Measurements from ENCODE around the gene CNTN6.

The CNTN6 gene

DNA sequence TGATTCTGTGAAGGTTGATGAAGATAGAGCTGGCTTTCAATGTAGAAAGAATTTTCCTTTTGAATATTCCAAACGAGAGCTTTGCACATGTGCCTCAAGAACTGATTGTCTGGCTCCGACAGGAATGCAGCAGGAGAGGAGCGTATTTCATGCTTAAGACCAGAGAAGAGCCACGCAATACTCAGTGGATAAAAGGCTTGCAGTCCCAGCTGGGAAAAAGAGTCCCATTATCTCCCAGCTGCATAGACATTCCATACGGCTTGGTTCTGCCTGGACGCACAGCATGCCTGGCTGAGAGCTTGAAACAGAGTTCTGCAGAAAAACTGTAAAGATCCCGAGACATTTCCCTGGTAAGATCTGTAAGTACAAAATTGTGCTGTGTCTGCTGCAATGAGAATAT is at the start of gene CNTN6:
Gene CNTN6 (plus strand): TSS at position 254 of the 400 bp plus-strand sequence. CDS start 54,985 bp downstream, outside the sequence.
- DNase-seq = no peak

DNA sequence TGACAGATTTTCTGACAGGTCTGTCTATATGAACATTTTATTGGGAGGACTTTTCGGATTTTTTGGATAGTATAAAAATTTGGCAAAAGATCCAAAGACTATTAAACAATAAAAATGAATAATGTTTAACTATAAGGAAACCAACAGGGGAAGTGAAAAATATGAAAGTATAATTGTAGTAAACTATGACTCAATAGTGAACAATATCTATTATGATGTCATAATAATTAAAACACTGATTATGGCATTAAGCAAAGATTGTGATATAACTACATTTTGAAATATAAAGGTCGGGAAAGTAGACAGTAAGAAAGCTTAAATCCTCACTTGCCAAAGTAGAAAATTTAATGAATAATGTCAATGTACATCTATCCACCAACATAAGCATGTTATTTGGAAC is 44.3 kb upstream of the CNTN6 start:
- no peak for DNase-seq

DNA sequence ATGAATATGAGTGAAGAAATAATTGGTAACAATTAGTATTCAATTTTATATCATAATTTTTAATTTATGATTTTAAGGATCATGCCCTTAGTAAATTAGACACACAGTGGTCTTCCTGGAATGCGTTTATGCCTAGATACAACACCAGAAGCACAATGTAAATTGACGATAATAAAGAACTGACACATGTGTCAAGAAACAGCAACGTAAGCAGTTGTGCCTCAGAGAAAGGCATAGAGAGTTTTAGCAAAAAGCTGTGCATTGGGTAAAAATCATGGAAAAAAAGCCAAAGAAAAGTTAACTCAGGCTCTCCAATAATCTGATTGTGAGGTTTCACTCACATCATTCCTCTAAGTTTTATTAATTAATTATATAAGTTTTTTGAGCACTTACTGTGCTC is 37.0 kb upstream of the CNTN6 start:
- DNase-seq = no peak

DNA sequence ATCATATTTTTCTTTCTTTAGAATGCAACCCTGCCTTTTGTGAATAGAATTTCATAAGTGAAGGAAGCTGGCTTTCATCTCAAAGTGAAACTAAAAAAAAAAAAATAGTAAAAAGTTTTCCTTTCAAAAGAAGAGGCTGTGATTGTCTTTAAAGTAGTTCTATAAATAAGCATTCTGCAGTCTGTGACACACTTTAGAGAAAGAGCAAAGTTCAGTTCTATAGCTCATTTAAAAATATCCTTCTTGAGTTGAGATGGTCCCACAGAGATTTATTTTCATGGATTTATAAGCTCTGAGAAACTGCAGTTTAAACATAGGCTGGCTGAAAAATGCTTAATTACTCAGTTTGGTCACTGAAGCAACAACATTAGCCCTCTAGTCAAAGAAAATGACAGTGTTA is 36.1 kb upstream of the CNTN6 start:
- DNase-seq = no peak

DNA sequence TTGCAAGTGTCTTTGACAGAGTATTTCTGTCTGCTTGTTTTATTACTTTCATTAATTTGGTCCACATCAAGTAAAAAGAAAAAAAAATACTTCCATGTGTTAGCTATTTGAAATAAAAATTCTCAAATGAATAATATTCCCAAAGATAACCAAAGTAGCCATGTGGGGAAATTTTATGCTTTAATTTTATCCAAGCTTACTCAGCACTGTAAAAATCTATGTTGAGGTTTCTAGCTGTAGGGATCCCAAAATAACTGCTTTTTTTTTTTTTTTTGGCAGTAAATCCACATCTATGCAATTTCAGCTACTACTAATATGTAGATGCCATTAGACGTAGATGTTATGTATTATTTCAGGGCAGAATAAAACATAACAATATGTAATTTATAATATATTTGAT is 35.4 kb upstream of the CNTN6 start:
- no peak for DNase-seq

DNA sequence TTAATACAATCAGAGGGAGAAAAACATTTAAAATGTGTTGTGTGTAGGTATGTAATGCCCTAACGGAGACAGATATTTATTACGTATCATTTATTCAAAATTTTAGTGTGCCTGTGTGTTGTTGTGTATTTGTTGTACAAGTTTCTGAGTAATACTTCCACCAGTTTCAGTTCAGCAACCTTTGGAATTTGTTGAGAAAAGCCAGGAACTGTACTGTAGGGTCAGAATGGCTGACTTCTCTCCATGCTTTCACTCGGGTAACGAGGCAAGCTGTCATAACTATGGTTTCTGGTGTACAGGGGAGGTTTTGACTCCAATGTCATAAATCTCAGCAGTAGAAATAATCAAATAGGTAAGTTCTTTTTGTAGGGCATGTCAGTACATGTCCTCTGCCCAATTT is 23.8 kb upstream of the CNTN6 start:
- no peak for DNase-seq

DNA sequence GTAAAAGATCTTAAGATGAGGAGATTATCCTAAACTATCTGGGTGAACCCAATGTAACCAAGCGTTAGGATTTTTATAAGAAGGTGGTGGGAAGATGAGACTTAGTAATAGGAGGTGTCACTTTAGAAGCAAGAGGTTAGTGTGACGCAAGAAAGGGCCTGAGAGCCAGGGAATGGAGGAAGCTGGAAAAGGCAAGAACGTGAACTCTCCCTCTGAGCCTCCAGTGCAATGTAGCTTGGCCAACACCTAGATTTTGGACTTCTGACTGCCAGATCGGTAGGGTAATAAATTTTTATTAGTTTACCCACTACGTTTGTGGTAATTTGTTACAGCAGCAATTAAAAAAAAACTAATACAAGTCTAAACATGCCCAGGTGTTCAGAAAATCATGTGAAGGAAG is 20.8 kb upstream of the CNTN6 start:
- DNase-seq = no peak

DNA sequence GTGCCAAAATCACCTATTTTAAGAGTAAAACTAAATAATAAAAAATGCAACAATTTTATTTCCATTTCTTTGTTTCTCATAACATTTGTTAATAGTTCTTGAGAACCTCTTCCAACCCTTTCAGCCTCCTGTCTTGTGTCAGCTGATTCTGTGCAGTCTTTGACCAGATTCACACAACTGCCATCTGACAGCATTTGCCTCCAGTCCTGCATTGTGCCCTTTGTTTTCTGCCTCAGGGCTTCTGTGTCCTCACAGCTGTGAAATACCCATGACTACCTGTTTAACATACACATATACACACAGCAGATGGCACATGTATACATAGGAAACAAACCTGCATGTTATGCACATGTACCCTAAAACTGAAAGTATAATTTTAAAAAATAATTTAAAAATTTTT is 13.2 kb upstream of the CNTN6 start:
- no peak for DNase-seq

DNA sequence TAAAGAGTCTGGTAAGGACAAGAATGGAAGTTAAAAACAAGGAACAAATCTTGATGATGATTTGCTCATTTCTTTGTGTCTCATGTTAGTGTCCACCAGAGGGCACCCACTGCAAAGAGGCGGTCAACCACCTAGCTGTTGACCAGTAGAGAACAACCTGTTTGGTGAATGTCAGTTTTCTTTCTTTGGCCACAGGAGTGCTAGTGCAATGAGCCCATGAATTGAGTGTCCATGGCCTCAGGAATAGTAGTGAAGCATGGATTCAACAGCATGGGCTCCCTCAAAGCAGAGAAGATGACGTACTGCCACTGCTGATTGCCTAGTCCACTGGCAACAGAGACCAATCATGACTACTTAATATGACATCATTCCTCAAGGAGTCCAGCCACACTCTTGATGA is 10.7 kb upstream of the CNTN6 start:
- DNase-seq = no peak

DNA sequence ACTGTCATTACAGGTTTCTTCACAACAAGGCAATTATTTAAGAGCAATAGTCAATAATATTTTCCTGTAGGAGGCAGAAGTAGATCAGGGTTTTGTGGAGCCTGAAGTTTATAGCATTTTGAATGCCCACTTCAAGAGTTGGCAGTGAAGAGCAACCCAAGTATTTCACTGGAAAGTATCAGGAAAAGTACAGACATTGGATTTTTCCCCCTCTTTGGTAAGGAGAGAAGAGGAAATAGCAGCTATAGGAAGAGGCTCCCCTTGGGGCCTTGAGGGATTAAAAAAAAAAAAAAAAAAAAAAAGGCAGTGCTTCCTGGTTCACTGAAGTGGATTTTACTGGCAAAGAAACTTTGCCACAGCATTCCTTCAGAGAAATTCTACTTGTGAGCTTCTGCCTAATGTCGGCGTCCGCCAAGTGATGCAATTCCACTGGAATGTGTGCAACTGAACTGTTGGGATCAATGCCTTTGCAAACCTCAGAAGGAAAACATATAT is 5.7 kb upstream of the CNTN6 start:
- no peak for DNase-seq

DNA sequence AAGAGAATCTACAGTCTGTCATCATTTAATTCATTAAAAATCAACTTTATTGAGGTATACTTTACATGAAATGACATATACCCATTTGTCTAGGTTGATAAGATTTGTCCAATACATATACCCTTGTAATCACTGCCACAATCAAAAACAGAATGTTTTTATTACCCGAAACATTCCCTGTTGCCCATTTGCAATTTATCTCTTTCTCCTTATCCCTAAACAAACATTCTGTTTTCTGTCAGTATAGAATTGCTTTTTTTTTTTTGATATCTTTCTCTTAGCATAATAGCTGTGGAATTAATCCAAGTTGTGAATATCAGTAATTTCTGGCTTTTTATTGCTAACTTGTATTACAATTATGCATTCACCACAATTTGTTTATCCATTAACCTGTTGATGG is 4.3 kb upstream of the CNTN6 start:
- DNase-seq = no peak

DNA sequence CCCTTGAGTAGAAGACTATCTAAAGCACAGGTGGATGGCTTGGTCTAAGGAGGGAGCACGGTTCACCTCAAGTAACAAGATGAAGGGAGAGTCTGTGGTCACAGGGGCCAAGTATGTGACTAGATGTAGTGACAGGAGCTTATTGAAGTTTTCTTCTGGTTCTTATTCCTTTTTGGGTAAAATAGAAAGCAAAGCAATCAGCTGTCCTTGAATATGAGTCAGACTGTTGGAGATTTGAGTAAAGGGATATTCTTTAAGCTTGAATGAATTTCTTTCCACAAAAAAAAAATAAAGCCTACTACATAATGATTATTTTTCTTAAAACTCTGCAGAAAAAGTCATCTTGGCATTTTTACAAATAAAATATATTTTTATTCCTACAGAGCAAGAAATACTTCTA is 1.5 kb upstream of the CNTN6 start:
- DNase-seq = no peak

DNA sequence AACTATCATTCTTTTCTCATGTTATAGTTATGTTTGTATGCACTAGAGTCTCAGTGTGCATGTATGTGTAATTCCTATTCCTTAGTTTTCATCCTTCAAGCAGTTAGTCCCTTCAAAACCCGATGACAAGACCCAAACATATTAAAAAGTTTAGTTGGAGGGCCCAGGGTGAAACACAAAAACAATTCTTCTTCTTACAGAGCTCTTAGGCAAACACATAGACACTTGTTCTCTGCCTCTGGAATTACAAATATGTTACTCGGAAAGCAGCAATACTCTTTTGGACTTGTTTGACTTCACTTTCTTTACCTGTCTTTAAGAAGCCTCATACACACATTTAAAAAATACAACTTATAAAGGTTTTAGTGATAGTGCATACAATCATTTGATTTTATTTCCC is 763 bp upstream of the CNTN6 start:
- no peak for DNase-seq

DNA sequence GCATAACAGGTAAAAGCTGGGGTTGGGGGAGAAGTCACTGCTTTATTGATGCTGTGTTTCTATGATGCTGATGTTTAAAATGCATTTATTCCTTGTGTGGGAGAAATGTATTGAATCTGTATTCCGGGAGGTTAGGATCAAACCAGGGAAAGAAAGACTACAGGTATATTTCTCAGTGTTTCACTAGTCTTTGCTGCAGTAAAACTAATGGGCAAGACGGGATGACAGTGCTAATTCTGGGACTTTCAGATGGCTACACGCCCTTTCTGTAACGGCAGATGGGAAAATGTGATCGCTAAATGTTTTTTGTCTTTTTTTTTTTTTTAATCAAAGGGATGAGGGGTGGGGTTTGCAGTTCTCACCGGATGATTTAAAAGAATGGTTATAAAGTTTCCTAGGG is 393 bp downstream of the CNTN6 start:
- no peak for DNase-seq

DNA sequence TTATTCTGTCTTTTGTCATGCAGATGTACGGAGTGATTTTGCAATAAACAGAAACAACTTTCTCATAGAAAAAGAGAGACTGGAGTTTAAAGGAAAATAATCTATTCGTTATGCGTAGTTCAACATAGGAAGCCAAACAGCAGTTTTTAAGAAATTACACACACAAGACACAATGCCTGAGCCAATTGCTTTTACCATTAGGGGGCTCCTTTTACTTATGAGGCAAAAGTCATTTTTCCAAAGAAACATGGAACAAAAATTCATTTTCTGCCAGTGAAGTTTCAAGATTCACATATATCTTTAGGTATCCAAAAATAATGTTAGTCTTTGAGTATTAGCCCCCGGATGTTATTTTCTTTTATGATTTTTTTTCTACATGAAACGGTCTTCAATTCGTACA is 10.7 kb downstream of the CNTN6 start:
- no peak for DNase-seq

DNA sequence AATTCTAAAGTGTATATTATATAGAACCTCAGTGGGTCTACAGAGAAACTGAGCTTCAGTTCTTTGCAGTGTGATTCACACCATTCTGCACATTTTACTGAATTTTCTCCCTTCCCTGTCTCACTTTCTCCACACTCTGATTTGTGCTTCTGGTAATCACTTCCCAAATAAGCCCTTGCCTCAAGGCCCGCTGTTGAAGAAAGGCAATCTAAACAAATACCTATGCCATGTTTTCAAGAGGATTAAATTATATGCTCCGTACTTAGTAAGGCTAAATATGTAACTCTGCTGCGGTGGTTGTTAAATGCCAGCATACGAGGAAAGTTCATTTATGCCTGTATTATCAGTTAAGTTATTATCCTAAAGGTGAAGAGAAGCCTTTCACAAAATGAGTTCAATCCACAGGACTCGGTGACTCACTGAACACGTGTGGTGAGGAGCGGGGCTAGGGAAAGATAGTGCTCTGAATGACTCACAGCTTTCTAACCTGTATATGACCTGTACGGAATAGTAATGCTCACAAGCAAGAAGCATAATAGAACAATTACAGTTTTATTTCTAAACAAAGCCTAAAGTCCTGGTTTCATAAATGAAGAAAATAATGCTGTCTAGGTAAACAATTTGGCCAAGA is 25.1 kb downstream of the CNTN6 start:
- no peak for DNase-seq

DNA sequence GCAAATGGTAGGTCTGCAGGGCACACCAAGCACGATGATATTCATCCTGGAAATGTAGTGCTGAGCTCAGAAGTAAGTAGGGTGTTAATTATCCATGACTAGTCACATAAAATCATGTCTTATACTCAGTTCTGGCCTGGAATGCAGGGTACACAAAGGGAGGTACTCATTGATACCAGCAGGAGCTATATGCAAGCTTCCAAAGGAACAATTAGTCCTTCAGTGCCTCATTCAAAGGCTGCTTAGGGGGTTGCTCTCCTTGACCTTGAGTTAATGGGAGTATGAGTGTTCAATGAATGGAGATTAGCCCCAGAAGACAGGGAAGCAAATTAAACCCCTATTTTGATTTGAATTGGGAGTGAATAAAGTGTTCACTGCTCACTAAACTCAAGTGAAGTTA is 38.3 kb downstream of the CNTN6 start:
- DNase-seq = no peak

DNA sequence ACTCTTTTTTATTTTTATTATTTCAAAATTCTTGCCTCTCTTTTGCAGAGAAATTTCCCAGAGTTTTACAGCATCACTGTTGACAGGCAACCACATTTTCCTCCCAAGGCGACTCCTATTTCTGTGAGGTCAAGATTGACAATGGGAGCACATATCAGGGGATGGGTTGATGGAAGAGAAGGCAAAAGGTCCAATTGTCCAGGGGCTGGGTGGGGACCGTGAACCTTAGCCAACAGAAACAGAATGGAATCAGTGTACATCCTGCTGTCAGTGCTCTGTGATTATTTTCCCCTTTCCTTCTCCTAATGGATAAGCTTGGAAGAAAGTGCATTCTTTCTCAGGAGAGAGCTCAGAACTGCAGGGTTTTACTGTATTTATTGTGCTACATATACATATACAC is 42.4 kb downstream of the CNTN6 start:
- DNase-seq = no peak

DNA sequence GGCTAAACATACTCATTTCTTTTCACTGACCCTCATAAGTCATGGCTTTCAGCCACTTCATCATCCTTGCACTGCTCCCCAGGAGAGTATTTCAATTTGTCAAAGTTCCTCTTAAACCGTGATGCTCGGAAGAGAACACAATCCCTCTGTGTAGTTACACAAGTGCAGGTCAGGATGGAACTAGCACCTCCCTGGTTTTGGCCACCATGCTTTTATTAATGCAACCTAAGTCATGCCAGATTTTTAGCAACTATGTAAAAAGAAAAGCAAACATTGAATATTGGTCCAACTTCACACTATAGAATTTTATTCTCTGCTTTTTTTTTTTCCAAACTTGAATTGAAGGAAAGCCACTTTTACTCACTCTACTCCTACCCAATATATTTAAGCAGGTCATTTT is 45.2 kb downstream of the CNTN6 start:
- DNase-seq = no peak

DNA sequence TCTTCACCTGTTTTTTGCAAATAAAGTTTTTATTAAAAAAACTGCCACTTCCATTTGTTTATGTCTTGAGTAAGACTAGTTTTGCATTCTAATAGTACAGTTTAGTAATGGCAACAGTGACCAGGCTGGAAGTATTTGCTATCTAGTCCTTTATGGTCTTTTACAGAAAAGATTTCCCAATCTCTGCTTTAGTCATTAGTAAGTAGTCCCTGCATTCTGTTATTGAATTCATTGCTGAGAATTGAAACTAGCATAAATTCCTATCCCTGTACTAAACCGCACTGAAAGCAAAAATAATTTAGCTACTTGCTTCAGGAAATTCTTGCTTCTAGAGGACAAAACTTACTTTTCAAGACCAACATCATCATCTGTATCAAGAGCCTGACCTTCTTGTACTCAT is 46.2 kb downstream of the CNTN6 start:
- DNase-seq = no peak

DNA sequence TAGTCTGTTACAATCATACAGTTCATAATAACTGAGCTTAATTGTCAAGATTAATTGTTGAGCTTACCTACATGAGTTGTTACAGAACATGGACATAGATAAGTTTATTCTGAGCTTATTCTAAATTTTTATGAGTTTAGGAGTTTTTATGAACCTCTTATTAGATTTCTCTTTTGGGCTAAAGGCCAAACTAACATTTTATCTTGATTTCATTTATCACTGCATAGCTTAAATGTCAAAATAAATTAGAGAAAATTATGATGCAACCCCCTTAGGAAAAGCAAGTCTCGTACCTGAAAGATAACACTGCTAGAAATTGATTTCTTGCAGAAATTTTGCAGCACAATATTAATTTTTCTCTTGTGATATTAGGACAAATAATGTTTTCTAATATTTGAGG is 54.5 kb downstream of the CNTN6 start:
- DNase-seq = no peak

DNA sequence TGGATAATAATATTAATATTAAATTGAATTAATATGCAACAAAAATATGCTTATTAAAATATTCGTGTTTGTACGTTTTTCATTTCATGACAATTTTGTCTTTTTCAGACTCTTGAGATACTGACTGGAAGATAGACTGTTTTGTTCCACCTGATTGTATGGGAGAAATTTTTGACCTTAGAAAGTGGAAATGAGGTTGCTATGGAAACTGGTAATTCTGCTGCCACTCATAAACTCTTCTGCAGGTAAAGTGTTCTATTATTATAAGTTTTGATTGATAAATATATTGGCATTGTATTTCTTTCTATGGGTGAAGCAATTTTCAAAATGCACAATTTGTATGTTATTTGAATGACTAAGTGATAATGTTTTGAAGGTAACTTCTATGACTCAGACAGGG is 55.0 kb downstream of the CNTN6 start:
- no peak for DNase-seq

DNA sequence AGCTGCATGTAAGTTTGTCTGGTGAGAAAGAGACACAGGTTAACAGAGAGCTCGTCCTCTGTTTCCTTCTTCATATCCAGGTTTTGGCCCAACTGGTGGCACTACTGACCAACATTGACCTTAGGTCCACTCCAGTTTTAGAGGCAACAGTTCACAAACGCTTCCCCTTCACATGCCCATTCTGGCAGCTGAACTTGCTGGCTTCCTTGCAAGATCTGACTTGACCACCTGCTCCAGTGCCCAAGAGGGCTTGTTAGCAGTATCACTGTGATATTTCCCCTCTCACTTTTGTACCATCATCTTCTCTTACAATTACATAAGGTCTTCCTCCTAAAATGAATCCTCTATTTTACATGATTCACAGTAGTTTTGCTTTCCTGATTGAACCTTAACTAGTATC is 71.3 kb downstream of the CNTN6 start:
- no peak for DNase-seq

DNA sequence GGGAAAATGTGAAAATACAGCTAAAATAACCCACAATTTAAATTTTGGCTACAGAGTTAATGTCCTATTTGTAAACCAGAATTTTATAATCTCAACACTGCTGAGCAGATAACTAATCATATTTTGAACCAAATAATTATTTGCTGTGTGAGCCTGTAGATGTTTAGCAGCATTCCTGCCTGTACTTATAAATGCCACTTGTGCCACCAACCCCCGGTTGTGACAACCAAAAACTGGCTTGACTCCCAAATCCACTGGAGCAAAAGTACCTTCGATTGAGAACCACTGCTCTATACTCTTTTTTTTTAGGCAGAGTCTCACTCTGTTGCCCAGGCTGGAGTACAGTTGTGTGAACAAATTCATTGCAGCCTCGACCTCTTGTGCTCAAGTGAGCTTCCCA is 78.5 kb downstream of the CNTN6 start:
- no peak for DNase-seq

DNA sequence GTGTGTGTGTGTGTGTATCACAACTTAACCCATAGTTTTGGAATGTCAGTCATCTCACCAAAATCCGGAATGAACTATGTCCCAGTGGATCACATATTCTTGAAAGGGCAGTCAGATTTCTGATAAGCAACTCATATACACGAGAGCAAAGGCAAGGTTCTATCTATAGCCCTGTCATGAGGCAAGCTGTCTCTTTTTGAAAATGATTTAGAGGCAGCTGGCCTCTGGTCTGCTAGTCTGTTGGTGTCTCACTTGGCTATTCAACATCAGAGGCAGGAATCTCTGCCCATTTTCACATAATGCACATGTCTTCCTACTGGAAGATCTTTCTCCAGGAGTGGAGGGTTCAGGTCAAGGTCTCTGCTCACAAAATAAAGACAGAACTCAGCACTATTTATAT is 79.8 kb downstream of the CNTN6 start:
- DNase-seq = no peak

DNA sequence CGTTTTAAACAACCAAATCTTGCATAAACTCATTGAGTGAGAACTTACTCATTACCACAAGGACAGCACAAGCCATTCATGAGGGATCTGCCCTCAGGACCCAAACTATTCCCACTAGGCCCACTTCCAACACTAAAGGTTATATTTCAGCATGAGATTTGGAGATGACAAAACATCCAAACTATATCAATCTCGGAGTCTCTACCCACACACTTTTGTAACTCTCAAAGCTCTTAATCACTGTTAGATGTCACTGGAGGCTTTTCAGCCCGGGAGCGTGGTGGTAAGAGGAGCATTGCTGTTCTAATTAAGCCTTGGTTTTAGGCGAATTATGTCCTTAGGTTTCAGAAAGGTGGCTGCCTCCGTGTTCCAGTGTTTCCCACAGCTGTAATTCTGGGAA is 86.3 kb downstream of the CNTN6 start:
- no peak for DNase-seq

All from CD4-positive, alpha-beta T cell treated with Interleukin-17A for 1 hour (primary cell).